Vagina (tissue), 2 donors: ENCODE data around the gene RBBP8NL. TPM values are rescaled to one million over a fixed set of nuclear protein-coding genes. Genes with fewer than 3 reads are reported as not detected.

Experiments used
- DNase-seq, 2 donors: peaks; one replicate each; pipeline ENCODE4 v3.0.0-alpha.2; 2017; ENCODE audit errors: extremely low spot score in 2 of 2
- H3K27ac ChIP-seq: fragments of 200-600 bp; sonication (generic); one replicate; pipeline ENCODE4 v1.5.1; 2019
- H3K27me3 ChIP-seq: fragments of 200-600 bp; sonication (generic); one replicate; pipeline ENCODE4 v1.5.1; 2019
- H3K36me3 ChIP-seq, 2 donors: fragments of 200-600 bp; sonication (generic); one replicate each; pipeline ENCODE4 v1.5.1; 2017 to 2019
- H3K4me1 ChIP-seq: fragments of 200-600 bp; sonication (generic); one replicate; pipeline ENCODE4 v1.5.1; 2019
- H3K4me3 ChIP-seq, 2 donors: fragments of 200-600 bp; sonication (generic); 1 replicate in 1 of 2; 2 replicates in 1 of 2; pipeline ENCODE4 v1.5.1; 2016 to 2019
- H3K9me3 ChIP-seq: fragments of 200-600 bp; sonication (generic); one replicate; pipeline ENCODE4 v1.5.1; 2019
- CTCF ChIP-seq, 3 experiments: fragments of 450-650 bp in 2 of 3; fragments of 200-600 bp in 1 of 3; sonication (generic) in 1 of 3; IDR thresholded peaks; one replicate each; pipeline ENCODE4 v1.5.1; 2017 to 2019; ENCODE audit warnings: antibody characterized with exemption in 3 of 3, mild to moderate bottlenecking in 2 of 3, moderate library complexity in 2 of 3
- POLR2A ChIP-seq, 2 donors: fragments of 450-650 bp; IDR thresholded peaks; one replicate each; pipeline ENCODE4 v1.6.1; 2017; ENCODE audit warnings: antibody characterized with exemption in 2 of 2, mild to moderate bottlenecking in 2 of 2, moderate library complexity in 2 of 2
- POLR2AphosphoS5 ChIP-seq, 2 donors: sonication (generic); formaldehyde crosslinking; IDR thresholded peaks; one replicate each; pipeline ENCODE4 v1.9.0; 2017; ENCODE audit warnings: antibody characterized with exemption in 2 of 2, mild to moderate bottlenecking in 2 of 2, low read depth in 1 of 2; ENCODE audit not compliant: insufficient read depth in 1 of 2
- intact Hi-C: fragments of 100-400 bp; cut with DNase I; formaldehyde crosslinking; loops from one replicate; pipeline ENCODE4 v1.15.1; 2023
- total RNA-seq: library from RNA; depleted of rRNA; stranded (reverse); fragments of >200 nt; gene quantifications from one replicate; pipeline ENCODE4 v1.2.3, GENCODE V29; 2016

RBBP8NL gene
- total RNA-seq, 1 donor from 2014 or later, result 1.7 TPM

GRCh38 chr20:62461157-62461556 is 33.8 kb upstream of the RBBP8NL start:
- Histone ChIP-seq H3K9me3 (no peaks in the 10 kb centered on the region), H3K36me3 (no peaks in the 10 kb centered on the region), H3K4me3 (no peak overlapping the region), H3K4me1 (no peaks in the 10 kb centered on the region), H3K27me3 (no peaks in the 10 kb centered on the region), H3K27ac (no peak overlapping the region)
- no peak for DNase-seq
- TF ChIP-seq POLR2AphosphoS5 (IDR thresholded peaks at IDR 0.05; ENCODE audit: insufficient read depth in 1 of 2, low read depth in 1 of 2) (no peak), POLR2A (IDR thresholded peaks at IDR 0.05) (no peak), CTCF (IDR thresholded peaks at IDR 0.05) (no peak)
- intact Hi-C loops, result no loop called here

- H3K4me1 ChIP-seq, result no peaks in the 10 kb centered on the region
- TF ChIP-seq POLR2A (IDR thresholded peaks at IDR 0.05) (no peak), CTCF (IDR thresholded peaks at IDR 0.05) (no peak), POLR2AphosphoS5 (IDR thresholded peaks at IDR 0.05; ENCODE audit: insufficient read depth in 1 of 2, low read depth in 1 of 2) (no peak)
- H3K27ac ChIP-seq, result no peak overlapping the region
- intact Hi-C loops, result no loop called here
- no peaks in the 10 kb centered on the region for H3K36me3 ChIP-seq
- H3K27me3 ChIP-seq, result no peaks in the 10 kb centered on the region
- no peak for DNase-seq
- H3K9me3 ChIP-seq, result no peaks in the 10 kb centered on the region
- H3K4me3 ChIP-seq, result no peak overlapping the region
These were observed 33.3 kb upstream of the RBBP8NL start for GRCh38 chr20:62460678-62461077.

- DNase-seq, result no peak
- Histone ChIP-seq H3K36me3 (no peaks in the 10 kb centered on the region), H3K27ac (no peak overlapping the region), H3K4me3 (no peak overlapping the region), H3K4me1 (no peaks in the 10 kb centered on the region), H3K27me3 (no peaks in the 10 kb centered on the region), H3K9me3 (no peaks in the 10 kb centered on the region)
- intact Hi-C loops, result no loop called here
- TF ChIP-seq POLR2A (IDR thresholded peaks at IDR 0.05) (no peak), POLR2AphosphoS5 (IDR thresholded peaks at IDR 0.05; ENCODE audit: insufficient read depth in 1 of 2, low read depth in 1 of 2) (no peak), CTCF (IDR thresholded peaks at IDR 0.05) (no peak)
These were observed 32.1 kb upstream of the RBBP8NL start for GRCh38 chr20:62459488-62459887.

GRCh38 chr20:62458275-62459251 is 31.2 kb upstream of the RBBP8NL start:
- no peak for TF ChIP-seq POLR2A (IDR thresholded peaks at IDR 0.05)
- no peak for TF ChIP-seq CTCF (IDR thresholded peaks at IDR 0.05)
- TF ChIP-seq POLR2AphosphoS5 (IDR thresholded peaks at IDR 0.05; ENCODE audit: insufficient read depth in 1 of 2, low read depth in 1 of 2), result no peak
- Histone ChIP-seq H3K4me1 (no peaks in the 10 kb centered on the region), H3K27ac (no peak overlapping the region), H3K4me3 (no peak overlapping the region), H3K27me3 (no peaks in the 10 kb centered on the region), H3K9me3 (no peaks in the 10 kb centered on the region), H3K36me3 (no peaks in the 10 kb centered on the region)
- intact Hi-C loops, result no loop called here
- no peak for DNase-seq

GRCh38 chr20:62457831-62458230 is 30.5 kb upstream of the RBBP8NL start:
- no peak overlapping the region for H3K4me3 ChIP-seq
- TF ChIP-seq POLR2A (IDR thresholded peaks at IDR 0.05) (no peak), CTCF (IDR thresholded peaks at IDR 0.05) (no peak), POLR2AphosphoS5 (IDR thresholded peaks at IDR 0.05; ENCODE audit: insufficient read depth in 1 of 2, low read depth in 1 of 2) (no peak)
- H3K36me3 ChIP-seq, result no peaks in the 10 kb centered on the region
- no peaks in the 10 kb centered on the region for H3K27me3 ChIP-seq
- no peak for DNase-seq
- intact Hi-C loops, result no loop called here
- H3K4me1 ChIP-seq, result no peaks in the 10 kb centered on the region
- no peak overlapping the region for H3K27ac ChIP-seq
- H3K9me3 ChIP-seq, result no peaks in the 10 kb centered on the region
